ENCODE data around the gene PRDX5. TPM values are rescaled to one million over a fixed set of nuclear protein-coding genes. Genes with fewer than 3 reads are reported as not detected.

PRDX5 gene
- total RNA-seq, 1 donor from 2014 or later, result 93.0 TPM

GRCh38 chr11:64290352-64291261, 27.3 kb upstream of the PRDX5 start:
- no peak for DNase-seq

GRCh38 chr11:64291262-64291751, 26.6 kb upstream of the PRDX5 start, which contains the start of gene KCNK4:
Gene KCNK4, plus strand, starts transcription at chr11:64291302. Its CDS starts 1,717 bp downstream, at chr11:64293019.
- DNase-seq, result no peak

GRCh38 chr11:64291752-64292459, 26.0 kb upstream of the PRDX5 start:
- no peak for DNase-seq

- no peak for DNase-seq
These were observed 25.3 kb upstream of the PRDX5 start for GRCh38 chr11:64292460-64293254.

GRCh38 chr11:64294774-64295173, 23.1 kb upstream of the PRDX5 start:
- no peak for DNase-seq

GRCh38 chr11:64295760-64296159, 22.2 kb upstream of the PRDX5 start:
- DNase-seq, result no peak

- no peak for DNase-seq
These were observed 21.7 kb upstream of the PRDX5 start for GRCh38 chr11:64296236-64296635.

- DNase-seq, result no peak
These were observed 20.9 kb upstream of the PRDX5 start for GRCh38 chr11:64296830-64297698.

GRCh38 chr11:64297699-64298358, 20.1 kb upstream of the PRDX5 start:
- DNase-seq, result no peak

- DNase-seq, result peak; percentile 47
These were observed 18.7 kb upstream of the PRDX5 start for GRCh38 chr11:64298966-64299846.

GRCh38 chr11:64299847-64300648, 17.9 kb upstream of the PRDX5 start, which contains the start of gene CATSPERZ:
Gene CATSPERZ, plus strand, starts transcription at chr11:64300358. Its CDS starts 53 bp downstream, at chr11:64300411.
- no peak for DNase-seq

- no peak for DNase-seq
These were observed 14.6 kb upstream of the PRDX5 start for GRCh38 chr11:64303109-64304031.

- DNase-seq, result no peak
These were observed 13.9 kb upstream of the PRDX5 start for GRCh38 chr11:64304032-64304315.

- peak; percentile 81 for DNase-seq
These were observed 13.4 kb upstream of the PRDX5 start for GRCh38 chr11:64304316-64305072.

GRCh38 chr11:64305075-64305690, 12.7 kb upstream of the PRDX5 start, which contains the start of gene ESRRA:
Gene ESRRA, plus strand, starts transcription at chr11:64305524. Its CDS starts 1,656 bp downstream, at chr11:64307180.
- DNase-seq, result peak; percentile 99
